ENCODE data around the gene MCFD2. TPM values are rescaled to one million over a fixed set of nuclear protein-coding genes. Genes with fewer than 3 reads are reported as not detected.

Gene MCFD2
- total RNA-seq, 3 donors from 2014 or later (not counting 1 experiment from before 2014, with no cell fraction given), result 24.5 to 38.4 (median 34.8) TPM

GRCh38 chr2:46885376-46885775 lies 30.2 kb downstream of the MCFD2 start:
- no peak for ATAC-seq
- H3K9me3 ChIP-seq (ENCODE audit: control insufficient read depth, insufficient read depth, low read length), result no peaks in the 10 kb centered on the region
- Mint-ChIP-seq H3K27me3 (ENCODE audit: low read depth in 2 of 2) (peaks cover 0 to 7% of the 10 kb centered on the region in 2 donors), H3K36me3 (no peaks in the 10 kb centered on the region), H3K9me3 (no peaks in the 10 kb centered on the region), H3K4me1 (peaks cover 0 to 8% of the 10 kb centered on the region in 2 donors), H3K4me3 (no peak overlapping the region), H3K27ac (no peak overlapping the region)
- H3K36me3 ChIP-seq (ENCODE audit: control insufficient read depth, insufficient read depth, low read length), result no peaks in the 10 kb centered on the region
- no peak for DNase-seq
- no peak for TF ChIP-seq CTCF (IDR thresholded peaks at IDR 0.05)
- H3K4me1 ChIP-seq (ENCODE audit: control insufficient read depth, insufficient read depth, low read length), result no peaks in the 10 kb centered on the region
- intact Hi-C loops (cut with micrococcal nuclease), result no loop called here
- no peak overlapping the region for H3K27ac ChIP-seq (ENCODE audit: low read length)
- H3K4me3 ChIP-seq (ENCODE audit: low read length), result no peak overlapping the region
- H3K27me3 ChIP-seq (ENCODE audit: control insufficient read depth, insufficient read depth, low read length), result no peaks in the 10 kb centered on the region
- 93% methylated on average over 4 of the region's 4 CpGs for WGBS (ENCODE audit: insufficient coverage)

- Mint-ChIP-seq H3K27me3 (ENCODE audit: low read depth in 2 of 2) (no peaks in the 10 kb centered on the region), H3K4me1 (no peaks in the 10 kb centered on the region), H3K9me3 (no peaks in the 10 kb centered on the region), H3K36me3 (no peaks in the 10 kb centered on the region), H3K27ac (no peak overlapping the region), H3K4me3 (no peak overlapping the region)
- Histone ChIP-seq H3K9me3 (ENCODE audit: control insufficient read depth, insufficient read depth, low read length) (no peaks in the 10 kb centered on the region), H3K36me3 (ENCODE audit: control insufficient read depth, insufficient read depth, low read length) (no peaks in the 10 kb centered on the region), H3K4me1 (ENCODE audit: control insufficient read depth, insufficient read depth, low read length) (no peaks in the 10 kb centered on the region), H3K27me3 (ENCODE audit: control insufficient read depth, insufficient read depth, low read length) (no peaks in the 10 kb centered on the region), H3K4me3 (ENCODE audit: low read length) (no peak overlapping the region), H3K27ac (ENCODE audit: low read length) (no peak overlapping the region)
- intact Hi-C loops (cut with micrococcal nuclease), result no loop called here
- no peak for TF ChIP-seq CTCF (IDR thresholded peaks at IDR 0.05)
- DNase-seq (no peak), ATAC-seq (no peak)
Measured at GRCh38 chr2:46879511-46879910, 36.1 kb downstream of the MCFD2 start.

- Mint-ChIP-seq H3K36me3 (no peaks in the 10 kb centered on the region), H3K4me1 (no peaks in the 10 kb centered on the region), H3K27me3 (ENCODE audit: low read depth in 2 of 2) (no peaks in the 10 kb centered on the region), H3K27ac (no peak overlapping the region), H3K9me3 (no peaks in the 10 kb centered on the region), H3K4me3 (no peak overlapping the region)
- H3K9me3 ChIP-seq (ENCODE audit: control insufficient read depth, insufficient read depth, low read length), result no peaks in the 10 kb centered on the region
- H3K27me3 ChIP-seq (ENCODE audit: control insufficient read depth, insufficient read depth, low read length), result no peaks in the 10 kb centered on the region
- TF ChIP-seq CTCF (IDR thresholded peaks at IDR 0.05), result no peak
- 94% methylated on average over 8 of the region's 8 CpGs for WGBS (ENCODE audit: insufficient coverage)
- no peak overlapping the region for H3K4me3 ChIP-seq (ENCODE audit: low read length)
- DNase-seq (no peak), ATAC-seq (no peak)
- no peaks in the 10 kb centered on the region for H3K4me1 ChIP-seq (ENCODE audit: control insufficient read depth, insufficient read depth, low read length)
- H3K27ac ChIP-seq (ENCODE audit: low read length), result no peak overlapping the region
- H3K36me3 ChIP-seq (ENCODE audit: control insufficient read depth, insufficient read depth, low read length), result no peaks in the 10 kb centered on the region
- intact Hi-C loops (cut with micrococcal nuclease), result no loop called here
Measured at GRCh38 chr2:46878886-46879285, 36.7 kb downstream of the MCFD2 start.

GRCh38 chr2:46878240-46878877 lies 37.2 kb downstream of the MCFD2 start:
- no peak overlapping the region for H3K4me3 Mint-ChIP-seq
- intact Hi-C loops (cut with micrococcal nuclease), result no loop called here
- no peak for TF ChIP-seq CTCF (IDR thresholded peaks at IDR 0.05)
- H3K36me3 Mint-ChIP-seq, result no peaks in the 10 kb centered on the region
- Histone ChIP-seq H3K9me3 (ENCODE audit: control insufficient read depth, insufficient read depth, low read length) (no peaks in the 10 kb centered on the region), H3K4me3 (ENCODE audit: low read length) (no peak overlapping the region), H3K4me1 (ENCODE audit: control insufficient read depth, insufficient read depth, low read length) (no peaks in the 10 kb centered on the region), H3K27me3 (ENCODE audit: control insufficient read depth, insufficient read depth, low read length) (no peaks in the 10 kb centered on the region), H3K27ac (ENCODE audit: low read length) (no peak overlapping the region), H3K36me3 (ENCODE audit: control insufficient read depth, insufficient read depth, low read length) (no peaks in the 10 kb centered on the region)
- no peaks in the 10 kb centered on the region for H3K4me1 Mint-ChIP-seq
- H3K9me3 Mint-ChIP-seq, result no peaks in the 10 kb centered on the region
- H3K27me3 Mint-ChIP-seq (ENCODE audit: low read depth in 2 of 2), result no peaks in the 10 kb centered on the region
- 94% methylated on average over 5 of the region's 5 CpGs for WGBS (ENCODE audit: insufficient coverage)
- no peak for DNase-seq
- peak in 1 of 3 donors; percentile 30 for ATAC-seq
- H3K27ac Mint-ChIP-seq, result no peak overlapping the region
